ENCODE data around the gene ALDH18A1.

- TF ChIP-seq EP300 (IDR thresholded peaks at IDR 0.05) (no peak), NR3C1 (IDR thresholded peaks at IDR 0.05) (no peak), RNF2 (IDR thresholded peaks at IDR 0.05; ENCODE audit: borderline replicate concordance, low read depth) (no peak), FOSL2 (IDR thresholded peaks at IDR 0.05) (no peak), FOSL2 (CRISPR knock-in tag; IDR thresholded peaks at IDR 0.05) (no peak), POLR2A (IDR thresholded peaks at IDR 0.05; ENCODE audit: low read length) (no peak), CHD2 (IDR thresholded peaks at IDR 0.05; ENCODE audit: low read length, partially characterized antibody) (no peak), MYC (IDR thresholded peaks at IDR 0.05; ENCODE audit: borderline replicate concordance, low read length) (no peak), SMC3 (IDR thresholded peaks at IDR 0.05) (no peak)
- TF ChIP-seq, protein P1, sequence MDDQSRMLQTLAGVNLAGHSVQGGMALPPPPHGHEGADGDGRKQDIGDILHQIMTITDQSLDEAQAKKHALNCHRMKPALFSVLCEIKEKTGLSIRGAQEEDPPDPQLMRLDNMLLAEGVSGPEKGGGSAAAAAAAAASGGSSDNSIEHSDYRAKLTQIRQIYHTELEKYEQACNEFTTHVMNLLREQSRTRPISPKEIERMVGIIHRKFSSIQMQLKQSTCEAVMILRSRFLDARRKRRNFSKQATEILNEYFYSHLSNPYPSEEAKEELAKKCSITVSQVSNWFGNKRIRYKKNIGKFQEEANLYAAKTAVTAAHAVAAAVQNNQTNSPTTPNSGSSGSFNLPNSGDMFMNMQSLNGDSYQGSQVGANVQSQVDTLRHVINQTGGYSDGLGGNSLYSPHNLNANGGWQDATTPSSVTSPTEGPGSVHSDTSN (IDR thresholded peaks at IDR 0.05), result no peak
- TF ChIP-seq, protein P2, sequence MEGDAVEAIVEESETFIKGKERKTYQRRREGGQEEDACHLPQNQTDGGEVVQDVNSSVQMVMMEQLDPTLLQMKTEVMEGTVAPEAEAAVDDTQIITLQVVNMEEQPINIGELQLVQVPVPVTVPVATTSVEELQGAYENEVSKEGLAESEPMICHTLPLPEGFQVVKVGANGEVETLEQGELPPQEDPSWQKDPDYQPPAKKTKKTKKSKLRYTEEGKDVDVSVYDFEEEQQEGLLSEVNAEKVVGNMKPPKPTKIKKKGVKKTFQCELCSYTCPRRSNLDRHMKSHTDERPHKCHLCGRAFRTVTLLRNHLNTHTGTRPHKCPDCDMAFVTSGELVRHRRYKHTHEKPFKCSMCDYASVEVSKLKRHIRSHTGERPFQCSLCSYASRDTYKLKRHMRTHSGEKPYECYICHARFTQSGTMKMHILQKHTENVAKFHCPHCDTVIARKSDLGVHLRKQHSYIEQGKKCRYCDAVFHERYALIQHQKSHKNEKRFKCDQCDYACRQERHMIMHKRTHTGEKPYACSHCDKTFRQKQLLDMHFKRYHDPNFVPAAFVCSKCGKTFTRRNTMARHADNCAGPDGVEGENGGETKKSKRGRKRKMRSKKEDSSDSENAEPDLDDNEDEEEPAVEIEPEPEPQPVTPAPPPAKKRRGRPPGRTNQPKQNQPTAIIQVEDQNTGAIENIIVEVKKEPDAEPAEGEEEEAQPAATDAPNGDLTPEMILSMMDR (IDR thresholded peaks at IDR 0.05), result no peak
These were observed 84.2 kb downstream of the ALDH18A1 start for GRCh38 chr10:95572131-95572820.
